Frontal cortex (tissue), 4 donors: Measurements from ENCODE around the gene ARID5B. TPM values are rescaled to one million over a fixed set of nuclear protein-coding genes. Genes with fewer than 3 reads are reported as not detected.
A peak's percentile ranks its signal among the peaks of the same experiment; 100 is the strongest.
"Not testable (repeated sequence)": the region's sequence is repeated elsewhere in the genome, so short reads cannot be mapped to it uniquely, and the experiment has no call there.

Source experiments
- DNase-seq, 2 donors: peaks; one replicate each; pipeline ENCODE4 v3.0.0; 2012; ENCODE audit warnings: low spot score in 2 of 2
- FAIRE-seq: peaks from 2 replicates; lab custom pipeline; 2012; peaks lifted over from hg19 to GRCh38; lab: Jason Lieb, UNC
- total RNA-seq: library from RNA; depleted of rRNA; stranded (reverse); fragments of >200 nt; gene quantifications from one replicate; pipeline ENCODE4 v1.2.3, GENCODE V29; 2014
- donor health status: control.
- donor health status: control.
- donor health status: control.

ARID5B gene
- total RNA-seq: 19.6 TPM

GRCh38 chr10:61900829-61901792 lies at the start of gene ARID5B:
TSS of gene ARID5B (plus strand) at chr10:61901699. CDS start at chr10:61901710, 11 bp downstream.
- FAIRE-seq (no peak), DNase-seq (peak in 1 of 2 donors; percentile 67)

GRCh38 chr10:61852261-61852660 lies 49.2 kb upstream of the ARID5B start:
- no peak for DNase-seq
- no peak for FAIRE-seq

GRCh38 chr10:61855771-61856170 lies 45.7 kb upstream of the ARID5B start:
- no peak for FAIRE-seq
- DNase-seq: no peak

GRCh38 chr10:61857746-61858145 lies 43.8 kb upstream of the ARID5B start:
- FAIRE-seq (no peak), DNase-seq (no peak)

GRCh38 chr10:61859786-61860185 lies 41.7 kb upstream of the ARID5B start:
- FAIRE-seq: no peak
- DNase-seq: no peak

- FAIRE-seq: no peak
Measured at GRCh38 chr10:61860964-61861758, 40.3 kb upstream of the ARID5B start.

GRCh38 chr10:61863981-61864380 lies 37.5 kb upstream of the ARID5B start:
- no peak for FAIRE-seq
- no peak for DNase-seq

More at GRCh38 chr10:61860964-61861758, 40.3 kb upstream of the ARID5B start:
- DNase-seq: no peak

- no peak for FAIRE-seq
Measured at GRCh38 chr10:61866700-61867368, 34.7 kb upstream of the ARID5B start.

GRCh38 chr10:61867374-61867773 lies 34.1 kb upstream of the ARID5B start:
- DNase-seq, FAIRE-seq: not testable (repeated sequence)

More at GRCh38 chr10:61866700-61867368, 34.7 kb upstream of the ARID5B start:
- no peak for DNase-seq

GRCh38 chr10:61867817-61868216 lies 33.7 kb upstream of the ARID5B start:
- not testable (repeated sequence) for DNase-seq, FAIRE-seq

GRCh38 chr10:61869041-61869675 lies 32.3 kb upstream of the ARID5B start:
- DNase-seq (no peak), FAIRE-seq (no peak)

- no peak for DNase-seq
- FAIRE-seq: no peak
Measured at GRCh38 chr10:61869774-61870525, 31.5 kb upstream of the ARID5B start.

- DNase-seq (no peak), FAIRE-seq (no peak)
Measured at GRCh38 chr10:61870526-61870895, 31.0 kb upstream of the ARID5B start.

- DNase-seq (no peak), FAIRE-seq (no peak)
Measured at GRCh38 chr10:61871487-61871886, 30.0 kb upstream of the ARID5B start.

- no peak for DNase-seq
- FAIRE-seq: no peak
Measured at GRCh38 chr10:61877887-61878739, 23.4 kb upstream of the ARID5B start.

- FAIRE-seq (no peak), DNase-seq (no peak)
Measured at GRCh38 chr10:61878740-61879068, 22.8 kb upstream of the ARID5B start.

- DNase-seq (no peak), FAIRE-seq (no peak)
Measured at GRCh38 chr10:61882621-61883370, 18.7 kb upstream of the ARID5B start.
